Measurements from ENCODE around the gene IFT20. TPM values are rescaled to one million over a fixed set of nuclear protein-coding genes. Genes with fewer than 3 reads are reported as not detected.

IFT20 gene
- total RNA-seq, 2 donors from 2014 or later, result 45.2 to 55.0 TPM

DNA sequence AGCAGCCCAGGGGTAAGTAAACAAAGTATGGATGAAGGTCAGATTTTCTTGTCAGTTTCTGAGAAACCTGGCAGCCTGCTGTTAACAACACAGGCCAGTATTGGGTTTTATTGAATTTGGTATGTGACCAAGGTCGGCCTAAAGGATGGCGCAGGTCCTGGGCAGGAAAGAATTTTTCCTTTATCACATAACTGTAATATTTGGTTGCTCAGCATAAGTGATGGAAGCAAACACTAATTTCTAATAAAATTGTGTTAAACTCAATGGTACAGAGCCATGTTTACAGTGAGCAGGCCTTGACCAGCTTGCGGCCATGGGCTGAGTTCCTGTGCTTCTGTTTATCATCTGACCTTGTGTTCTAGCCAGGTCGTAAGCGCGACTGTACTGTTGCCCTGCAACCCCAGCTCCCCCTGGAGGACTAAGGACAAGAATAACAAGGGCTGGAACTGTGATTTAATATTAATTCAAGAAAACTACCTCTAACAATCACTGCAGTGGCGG lies 11.5 kb upstream of the IFT20 start:
- Histone ChIP-seq H3K4me1 (replicated peaks) (no peaks in the 10 kb centered on the region), H3K36me3 (peaks cover 6 to 11% of the 10 kb centered on the region in 2 donors), H3K27me3 (replicated peaks; ENCODE audit: insufficient read depth) (no peaks in the 10 kb centered on the region), H3K9me3 (no peaks in the 10 kb centered on the region), H3K4me3 (no peak overlapping the region), H3K27ac (no peak overlapping the region)
- TF ChIP-seq POLR2A (IDR thresholded peaks at IDR 0.05), result no peak
- TF ChIP-seq CTCF (IDR thresholded peaks at IDR 0.05), result peak in 1 of 4 experiments; percentile 9
- TF ChIP-seq POLR2AphosphoS5 (IDR thresholded peaks at IDR 0.05), result peak; percentile 4
- DNase-seq (ENCODE audit: low spot score), result no peak
- 54% methylated on average over 7 of the region's 7 CpGs for WGBS
- intact Hi-C loops (cut with DNase I), result no loop called here

DNA sequence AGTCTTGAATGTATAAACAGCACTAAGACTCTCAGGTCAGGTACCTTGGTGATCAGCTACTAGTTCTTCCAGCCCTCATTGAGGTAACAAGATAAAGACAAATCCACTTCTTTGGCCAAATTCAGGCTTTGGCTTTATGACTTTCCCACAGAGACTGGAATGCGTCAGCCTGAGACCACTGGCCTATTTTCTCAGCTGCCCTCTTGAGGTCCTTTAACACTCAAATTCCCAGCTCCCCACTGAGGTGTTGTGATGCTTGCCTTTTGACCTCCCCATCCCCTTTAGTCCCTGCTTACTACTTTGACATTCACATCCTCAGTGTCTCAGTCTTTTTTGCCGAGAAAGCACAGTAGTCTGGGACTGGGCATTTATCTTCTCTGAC lies 10.9 kb upstream of the IFT20 start:
- Histone ChIP-seq H3K27me3 (replicated peaks; ENCODE audit: insufficient read depth) (no peaks in the 10 kb centered on the region), H3K4me3 (no peak overlapping the region), H3K4me1 (replicated peaks) (no peaks in the 10 kb centered on the region), H3K27ac (no peak overlapping the region), H3K9me3 (no peaks in the 10 kb centered on the region), H3K36me3 (peaks cover 8 to 17% of the 10 kb centered on the region in 2 donors)
- DNase-seq (ENCODE audit: low spot score), result no peak
- TF ChIP-seq POLR2AphosphoS5 (IDR thresholded peaks at IDR 0.05) (no peak), CTCF (IDR thresholded peaks at IDR 0.05) (no peak), POLR2A (IDR thresholded peaks at IDR 0.05) (no peak)
- WGBS, result 75% methylated on average over 2 of the region's 2 CpGs
- intact Hi-C loops (cut with DNase I), result no loop called here

- Histone ChIP-seq H3K27me3 (replicated peaks; ENCODE audit: insufficient read depth) (no peaks in the 10 kb centered on the region), H3K27ac (no peak overlapping the region), H3K9me3 (no peaks in the 10 kb centered on the region), H3K4me1 (replicated peaks) (no peaks in the 10 kb centered on the region), H3K4me3 (no peak overlapping the region), H3K36me3 (peaks cover 12 to 21% of the 10 kb centered on the region in 2 donors)
- intact Hi-C loops (cut with DNase I), result no loop called here
- no peak for DNase-seq (ENCODE audit: low spot score)
- 54% methylated on average over 13 of the region's 13 CpGs for WGBS
- TF ChIP-seq CTCF (IDR thresholded peaks at IDR 0.05), result no peak
- no peak for TF ChIP-seq POLR2AphosphoS5 (IDR thresholded peaks at IDR 0.05)
- TF ChIP-seq POLR2A (IDR thresholded peaks at IDR 0.05), result no peak
Measured at GRCh38 chr17:28345419-28346198, 10.3 kb upstream of the IFT20 start.

GRCh38 chr17:28344435-28344901 lies 9.2 kb upstream of the IFT20 start:
- no peak for TF ChIP-seq POLR2AphosphoS5 (IDR thresholded peaks at IDR 0.05)
- no peak for DNase-seq (ENCODE audit: low spot score)
- intact Hi-C loops (cut with DNase I), result no loop called here
- WGBS, result 92% methylated on average over 19 of the region's 19 CpGs
- H3K4me3 ChIP-seq, result no peak overlapping the region
- no peaks in the 10 kb centered on the region for H3K4me1 ChIP-seq (replicated peaks)
- peaks cover 12 to 30% of the 10 kb centered on the region in 2 donors for H3K36me3 ChIP-seq
- no peak overlapping the region for H3K27ac ChIP-seq
- no peaks in the 10 kb centered on the region for H3K27me3 ChIP-seq (replicated peaks; ENCODE audit: insufficient read depth)
- no peaks in the 10 kb centered on the region for H3K9me3 ChIP-seq

DNA sequence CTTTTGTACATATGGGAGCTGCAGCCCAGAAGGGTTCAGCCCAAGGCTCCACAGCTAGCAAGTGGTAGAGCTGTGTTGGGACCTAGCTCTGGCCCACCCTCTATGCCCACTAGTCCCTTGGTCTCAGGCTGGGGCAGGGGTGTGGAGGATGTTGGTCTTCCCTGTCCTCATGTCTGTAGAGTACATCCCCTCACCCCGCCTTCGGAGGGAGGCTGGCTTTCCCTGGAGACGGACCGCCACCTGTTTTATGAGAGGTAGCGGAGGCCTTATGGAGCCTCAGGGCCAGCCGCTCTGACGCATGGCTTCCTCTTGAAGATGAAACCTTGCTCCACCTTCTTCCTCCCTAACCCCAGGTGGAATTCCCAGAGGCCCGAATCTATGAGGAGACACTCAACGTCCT lies 8.7 kb upstream of the IFT20 start:
- Histone ChIP-seq H3K27me3 (replicated peaks; ENCODE audit: insufficient read depth) (no peaks in the 10 kb centered on the region), H3K9me3 (no peaks in the 10 kb centered on the region), H3K36me3 (peaks cover 12 to 30% of the 10 kb centered on the region in 2 donors), H3K4me3 (no peak overlapping the region), H3K4me1 (replicated peaks) (no peaks in the 10 kb centered on the region), H3K27ac (no peak overlapping the region)
- 84% methylated on average over 9 of the region's 9 CpGs for WGBS
- intact Hi-C loops (cut with DNase I), result no loop called here
- TF ChIP-seq POLR2A (IDR thresholded peaks at IDR 0.05) (no peak), CTCF (IDR thresholded peaks at IDR 0.05) (no peak), POLR2AphosphoS5 (IDR thresholded peaks at IDR 0.05) (no peak)
- no peak for DNase-seq (ENCODE audit: low spot score)

Measured in prostate gland (tissue), 2 donors.